HG03060 (cell line): Measurements from ENCODE around the gene OR5A2.
A peak's percentile ranks its signal among the peaks of the same experiment; 100 is the strongest.
"Not testable (repeated sequence)": the region's sequence is repeated elsewhere in the genome, so short reads cannot be mapped to it uniquely, and the experiment has no call there.

Experiments used
- ATAC-seq: cut with Tn5 transposase; IDR thresholded peaks from one replicate; pipeline ENCODE4 v1.9.1; 2021; ENCODE audit warnings: low read depth, moderate number of reproducible peaks; ENCODE audit not compliant: unreplicated experiment

OR5A2 gene, protein sequence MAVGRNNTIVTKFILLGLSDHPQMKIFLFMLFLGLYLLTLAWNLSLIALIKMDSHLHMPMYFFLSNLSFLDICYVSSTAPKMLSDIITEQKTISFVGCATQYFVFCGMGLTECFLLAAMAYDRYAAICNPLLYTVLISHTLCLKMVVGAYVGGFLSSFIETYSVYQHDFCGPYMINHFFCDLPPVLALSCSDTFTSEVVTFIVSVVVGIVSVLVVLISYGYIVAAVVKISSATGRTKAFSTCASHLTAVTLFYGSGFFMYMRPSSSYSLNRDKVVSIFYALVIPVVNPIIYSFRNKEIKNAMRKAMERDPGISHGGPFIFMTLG

DNA sequence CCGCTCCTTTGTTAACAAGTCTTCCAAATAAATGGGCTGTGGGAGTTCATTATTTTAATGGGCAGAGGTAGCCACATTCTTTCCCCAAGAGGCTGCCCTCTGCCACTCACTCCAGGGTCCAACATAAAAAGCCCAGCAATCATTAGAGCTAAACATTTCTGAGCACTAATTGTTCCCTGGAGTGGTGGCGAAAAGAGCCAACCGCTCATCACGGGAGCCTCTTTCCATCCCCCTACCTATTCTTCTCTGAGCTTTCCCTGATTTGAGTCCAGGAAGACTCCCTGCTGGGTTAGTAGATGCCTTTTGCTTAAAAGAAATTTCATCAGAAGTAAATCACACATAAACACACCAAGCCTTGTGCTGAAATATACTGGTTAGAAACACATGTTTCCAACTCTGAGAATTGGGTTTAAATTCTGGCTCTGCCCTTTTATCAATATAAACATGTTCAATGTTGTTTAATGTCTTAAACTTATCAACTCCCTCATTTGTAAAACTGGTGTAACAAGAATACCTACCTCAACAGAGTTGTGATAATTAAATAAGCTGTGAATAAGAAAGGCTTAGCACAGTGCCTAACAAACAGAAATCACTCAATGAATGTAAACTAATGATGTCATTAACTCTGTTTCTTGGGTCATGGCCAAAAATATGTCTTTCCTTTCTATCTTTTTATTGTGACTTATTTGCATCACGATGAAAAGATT is at the start of gene OR5A2:
TSS of gene OR5A2 (minus strand) at position 53 of the 707 bp plus-strand sequence. CDS start 3,460 bp downstream, outside the sequence.
- ATAC-seq = no peak

DNA sequence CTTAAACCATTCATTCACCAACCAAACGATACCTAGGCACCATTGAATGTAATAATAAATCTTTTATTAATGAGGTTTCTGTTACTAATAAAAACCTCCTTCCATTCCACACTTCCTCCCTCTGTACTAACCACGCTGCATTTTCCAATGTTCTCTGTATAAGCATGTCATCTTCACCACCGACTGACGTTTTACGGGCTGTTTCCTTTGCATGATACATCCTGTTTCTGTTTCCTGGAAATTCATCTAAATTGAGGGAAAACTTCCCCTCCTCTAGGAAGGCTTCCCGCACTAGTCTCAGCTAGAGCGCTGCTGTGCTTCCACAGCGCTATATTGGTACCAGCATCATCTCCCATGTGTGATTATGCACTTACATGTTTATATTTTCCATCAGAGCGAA is 49.0 kb upstream of the OR5A2 start:
- no peak for ATAC-seq

DNA sequence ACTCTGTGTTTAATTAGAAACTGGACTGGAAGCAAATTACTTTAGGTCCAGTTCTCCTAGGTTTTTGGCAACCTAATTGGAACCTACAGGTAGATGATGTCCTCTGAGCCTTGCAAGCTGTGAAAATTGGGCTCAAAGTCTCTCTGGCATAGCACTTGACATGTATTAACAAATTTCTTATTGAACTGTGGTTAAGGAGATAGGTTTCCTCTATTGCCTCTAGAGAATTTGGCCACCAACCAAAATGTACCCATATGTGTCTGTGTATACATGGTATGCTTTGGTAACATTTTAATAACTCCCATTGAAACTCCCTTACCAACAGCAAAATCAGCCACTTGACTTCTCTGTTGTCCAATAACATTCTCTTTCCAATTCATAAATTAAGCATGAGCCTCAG is 46.8 kb upstream of the OR5A2 start, which contains the start of gene OR4D10:
TSS of gene OR4D10 (plus strand) at position 301 of the 400 bp plus-strand sequence. CDS start 4,115 bp downstream, outside the sequence.
- ATAC-seq = no peak

DNA sequence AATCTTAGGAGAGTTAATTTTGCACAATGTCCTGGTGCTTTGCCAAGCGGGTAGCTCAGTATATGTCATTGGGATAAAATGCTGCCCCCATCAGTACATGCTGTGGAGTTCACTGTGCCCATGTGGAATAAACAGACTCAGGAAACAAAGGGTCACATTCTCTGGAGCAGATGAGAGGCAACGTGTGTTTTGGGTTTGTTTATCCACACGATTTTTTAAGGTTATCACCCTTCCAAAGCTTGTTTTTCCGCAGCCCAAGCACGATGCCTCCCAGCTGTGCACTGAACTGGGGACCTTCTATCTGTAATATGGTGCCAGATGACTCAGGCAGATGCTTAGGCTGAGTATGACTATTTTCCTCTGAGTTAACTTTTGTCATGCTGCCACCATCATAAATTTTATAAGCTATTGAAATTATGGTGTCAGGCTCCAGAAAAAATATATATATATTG is 37.0 kb upstream of the OR5A2 start:
- no peak for ATAC-seq

DNA sequence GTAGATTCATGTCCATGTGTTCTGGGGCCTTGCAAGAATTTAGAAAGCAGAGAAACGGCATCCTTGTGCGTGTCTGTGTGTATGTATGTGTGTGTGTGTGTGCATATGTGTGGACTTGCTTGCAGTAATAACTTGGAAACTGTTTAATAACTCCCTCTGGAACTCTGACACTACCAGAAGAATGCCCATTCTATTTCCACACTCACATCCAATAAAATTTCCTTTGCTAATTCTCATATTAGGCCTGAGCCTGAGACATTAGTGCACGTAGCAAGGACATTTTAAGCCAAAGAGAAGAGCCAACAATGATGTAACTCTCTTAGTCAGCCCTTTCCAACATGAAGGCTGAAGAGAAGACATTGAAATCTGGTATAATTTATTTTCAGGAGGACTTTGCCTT is 33.7 kb upstream of the OR5A2 start:
- ATAC-seq = no peak

DNA sequence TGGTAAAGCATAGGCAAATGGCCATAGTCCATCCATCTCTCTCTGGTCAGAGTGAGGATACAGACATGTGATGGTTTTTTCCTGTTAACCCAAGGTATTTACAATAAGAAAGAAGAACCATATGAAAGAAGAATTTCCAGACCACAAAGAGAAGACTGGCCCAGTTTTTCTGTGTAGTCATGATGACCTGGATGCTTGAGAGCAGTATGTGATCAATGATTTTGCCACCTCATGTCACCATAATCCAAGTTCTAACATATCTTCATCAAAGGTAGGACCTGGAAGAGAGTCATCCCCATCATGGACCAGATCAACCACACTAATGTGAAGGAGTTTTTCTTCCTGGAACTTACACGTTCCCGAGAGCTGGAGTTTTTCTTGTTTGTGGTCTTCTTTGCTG is 30.4 kb upstream of the OR5A2 start, which contains the start of gene OR4D6:
TSS of gene OR4D6 (plus strand) at position 301 of the 400 bp plus-strand sequence. CDS start at position 301, 0 bp downstream.
- ATAC-seq = no peak

DNA sequence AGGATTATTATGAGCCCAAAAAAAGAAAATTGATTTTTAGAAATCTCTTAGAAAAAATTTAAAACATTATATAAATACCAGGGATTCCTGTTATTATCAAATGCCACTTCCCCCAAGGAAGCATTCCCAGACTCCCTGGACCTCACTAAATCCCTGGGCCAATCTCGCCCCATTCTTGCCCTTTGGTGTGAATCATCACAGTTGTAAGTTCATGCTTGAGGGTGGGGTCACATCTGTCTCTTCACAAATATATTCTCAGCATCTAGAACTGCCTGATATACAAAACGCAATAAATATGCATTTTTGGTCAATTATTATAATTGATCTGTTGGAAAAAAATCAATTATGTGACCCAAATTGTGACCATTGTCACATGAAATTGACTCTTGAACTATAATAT is 22.3 kb upstream of the OR5A2 start:
- no peak for ATAC-seq

DNA sequence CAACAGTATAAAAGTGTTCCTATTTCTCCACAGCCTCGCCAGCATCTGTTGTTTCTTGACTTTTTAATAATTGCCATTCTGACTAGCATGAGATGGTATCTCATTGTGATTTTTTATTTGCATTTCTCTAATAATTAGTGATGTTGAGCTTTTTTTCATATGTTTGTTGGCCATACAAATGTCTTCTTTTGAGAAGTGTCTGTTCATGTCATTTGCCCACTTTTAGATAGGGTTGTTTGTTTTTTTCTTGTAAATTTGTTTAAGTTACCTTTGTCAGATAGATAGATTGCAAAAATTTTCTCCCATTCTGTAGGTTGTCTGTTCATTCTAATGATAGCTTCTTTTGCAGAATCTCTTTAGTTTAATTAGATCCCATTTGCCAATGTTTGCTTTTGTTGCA is 19.4 kb upstream of the OR5A2 start:
- ATAC-seq = not testable (repeated sequence)

DNA sequence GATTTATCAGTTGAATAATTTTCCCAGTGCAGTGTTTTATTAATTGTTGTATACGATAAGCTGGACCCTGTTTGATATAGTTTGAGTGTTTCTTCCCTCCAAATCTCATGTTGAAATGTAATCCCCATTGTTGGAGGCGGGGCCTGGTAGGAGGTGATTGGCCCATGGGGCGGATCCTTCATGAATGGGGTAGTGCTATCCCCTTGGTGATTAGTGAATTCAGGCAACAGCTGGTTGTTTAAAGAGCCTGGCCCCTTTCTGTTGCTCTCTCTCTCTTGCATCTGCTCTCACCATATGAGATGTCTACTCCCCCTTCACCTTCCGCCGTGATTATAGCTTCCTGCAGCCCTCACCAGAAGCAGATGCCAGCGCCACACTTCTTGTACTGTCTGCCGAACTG is 11.6 kb upstream of the OR5A2 start:
- no peak for ATAC-seq

DNA sequence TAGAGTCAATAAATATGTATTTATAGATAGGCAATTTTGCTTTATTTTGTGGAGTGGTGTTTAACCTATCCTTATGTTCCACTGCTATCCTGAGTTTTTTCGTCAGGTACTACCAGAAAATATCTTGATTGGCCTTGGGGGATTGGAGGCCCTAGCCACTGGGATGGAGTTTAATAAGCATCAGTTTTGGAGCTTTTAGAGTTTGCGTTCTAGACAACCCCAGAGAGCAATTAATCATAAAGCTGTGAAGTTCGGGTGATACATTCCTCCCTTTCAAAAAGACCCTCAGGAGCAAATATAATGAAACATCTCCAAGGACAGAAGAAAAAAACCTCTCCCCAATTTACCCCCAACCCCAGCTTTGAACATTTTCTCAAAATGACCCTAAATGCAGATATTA is 10.0 kb upstream of the OR5A2 start, which contains the start of gene OR5A1:
TSS of gene OR5A1 (plus strand) at position 301 of the 400 bp plus-strand sequence. CDS start 6,700 bp downstream, outside the sequence.
- no peak for ATAC-seq

DNA sequence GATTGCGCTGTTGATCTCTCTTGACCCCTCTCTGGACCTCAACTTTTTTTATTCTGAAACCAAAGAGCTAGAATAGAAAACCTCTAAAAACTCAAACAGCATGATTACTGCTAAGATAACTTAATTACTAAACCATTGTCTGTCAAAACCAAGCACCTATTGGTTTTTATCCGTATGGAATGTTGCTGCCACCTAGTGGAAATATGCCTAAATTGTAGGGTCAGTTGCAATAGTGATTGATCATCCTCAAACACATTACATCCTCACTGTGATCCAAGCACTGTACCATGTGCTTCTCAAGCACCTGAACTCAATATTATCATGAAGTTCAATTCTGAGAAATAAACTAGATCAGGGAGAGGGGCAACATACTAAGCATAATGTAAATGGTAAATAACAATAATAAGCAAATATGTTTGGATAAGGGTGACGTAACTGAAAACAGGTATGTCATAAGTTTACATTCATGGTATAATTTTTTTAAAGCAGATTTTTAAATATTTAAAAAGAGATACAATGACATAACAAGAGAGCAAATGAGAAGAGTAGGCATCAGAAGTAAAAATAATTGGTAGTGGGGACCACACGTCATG is 3.8 kb upstream of the OR5A2 start:
- peak; percentile 63 for ATAC-seq

DNA sequence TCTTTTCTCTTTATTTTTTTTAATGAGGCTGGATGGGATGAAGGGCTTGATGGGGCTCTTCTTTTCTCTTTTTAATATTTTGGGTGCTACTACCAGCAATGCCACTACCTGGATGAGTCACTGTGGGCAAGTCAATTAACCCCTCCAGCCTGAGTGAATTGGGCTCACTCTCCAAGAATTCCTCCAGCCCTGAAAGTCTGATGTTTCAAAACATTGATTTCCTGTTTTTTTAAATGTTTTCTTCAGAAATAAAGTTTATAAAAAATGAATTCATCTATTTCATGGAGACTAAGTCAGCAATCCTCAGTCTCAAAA is 812 bp upstream of the OR5A2 start:
- no peak for ATAC-seq

DNA sequence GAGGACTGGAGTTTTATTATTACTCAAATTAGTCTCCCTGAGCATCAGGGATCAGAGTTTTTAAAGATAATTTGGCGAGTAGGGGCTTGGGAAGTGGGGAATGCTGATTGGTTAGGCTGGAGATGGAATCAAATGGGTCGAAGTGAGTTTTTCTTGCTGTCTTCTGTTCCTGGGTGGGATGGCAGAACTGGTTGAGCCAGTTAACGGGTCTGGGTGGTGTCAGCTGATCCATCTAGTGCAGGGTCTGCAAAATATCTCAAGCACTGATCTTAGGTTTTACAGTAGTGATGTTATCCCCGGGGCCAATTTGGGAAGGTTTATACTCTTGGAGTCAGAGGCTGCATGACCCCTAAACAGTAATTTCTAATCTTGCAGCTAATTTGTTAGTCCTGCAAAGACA is 1.1 kb downstream of the OR5A2 start:
- ATAC-seq = no peak

DNA sequence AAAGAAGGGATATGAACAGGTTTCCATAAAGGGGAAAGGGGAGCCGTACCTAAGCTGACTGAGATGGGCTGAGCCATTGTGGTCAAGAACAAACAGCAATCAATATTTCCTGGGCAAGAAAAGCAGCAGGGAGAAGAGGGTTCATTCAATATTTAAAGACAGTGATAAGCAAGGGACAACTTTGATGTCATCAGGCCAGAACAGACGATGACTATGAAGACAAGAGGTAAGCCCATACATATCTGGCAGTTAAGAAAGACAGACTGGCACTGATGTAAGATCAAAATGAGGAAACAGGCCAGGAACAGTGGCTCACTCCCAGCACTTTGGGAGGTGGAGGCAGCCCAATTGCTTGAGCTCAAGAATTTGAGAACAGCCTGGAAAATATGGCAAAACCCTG is 2.4 kb downstream of the OR5A2 start:
- no peak for ATAC-seq

DNA sequence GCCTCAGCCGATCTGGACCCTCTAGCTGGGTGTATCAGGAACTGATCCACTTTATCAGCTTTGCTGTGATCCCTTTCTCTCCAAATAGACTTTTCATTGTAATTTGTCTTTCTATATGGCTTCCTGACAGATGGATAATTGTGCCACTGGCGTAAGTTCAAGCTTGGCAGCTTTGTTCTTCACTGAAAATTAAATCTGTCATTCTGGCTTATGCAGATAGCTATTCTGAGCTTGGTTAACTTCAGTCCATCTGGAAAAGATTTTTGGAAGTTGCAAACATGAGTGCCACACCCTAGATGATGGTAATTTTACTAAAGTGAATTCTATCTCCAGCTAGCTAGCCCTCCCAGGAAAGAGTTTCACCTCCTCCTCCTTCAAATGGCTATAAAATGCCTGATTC is 8.1 kb downstream of the OR5A2 start:
- ATAC-seq = no peak

DNA sequence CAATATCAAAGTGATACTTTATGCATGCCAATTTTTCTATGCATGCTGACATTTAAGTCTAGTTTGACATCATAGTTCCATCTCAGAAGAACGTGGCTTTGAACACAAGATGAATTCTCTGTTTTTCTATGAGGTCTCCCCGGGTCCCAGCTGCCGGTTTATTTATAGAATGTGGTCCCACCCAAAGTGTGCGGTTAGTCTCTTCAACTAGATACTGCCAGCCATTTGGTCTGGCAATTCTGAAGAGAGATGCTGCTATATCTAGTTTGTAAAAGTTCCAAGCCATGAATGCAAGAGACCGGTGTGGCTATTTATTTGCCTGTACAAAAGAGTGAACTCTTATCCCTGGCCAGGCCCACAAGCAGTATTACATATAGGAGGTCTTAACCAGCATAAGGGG is 9.2 kb downstream of the OR5A2 start:
- ATAC-seq = no peak

DNA sequence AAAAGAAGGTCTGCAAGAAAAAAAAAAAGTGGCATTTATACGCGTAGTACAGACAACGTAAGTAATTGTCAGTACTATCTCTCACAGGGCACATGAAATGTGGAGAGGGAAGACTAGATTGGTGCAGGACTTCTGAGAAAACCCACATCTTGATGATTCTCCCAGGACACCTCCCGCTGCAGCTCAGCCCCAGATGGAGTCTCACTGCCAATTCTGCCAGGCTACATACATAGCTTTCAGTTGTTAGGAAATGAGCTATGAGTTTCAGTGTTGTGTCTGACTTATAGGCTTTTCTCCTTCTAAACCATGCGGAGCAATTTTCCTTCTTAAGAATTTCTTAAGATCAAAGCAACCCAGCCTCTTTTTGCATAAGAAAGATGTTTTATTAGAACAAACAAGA is 9.6 kb downstream of the OR5A2 start:
- ATAC-seq = no peak

DNA sequence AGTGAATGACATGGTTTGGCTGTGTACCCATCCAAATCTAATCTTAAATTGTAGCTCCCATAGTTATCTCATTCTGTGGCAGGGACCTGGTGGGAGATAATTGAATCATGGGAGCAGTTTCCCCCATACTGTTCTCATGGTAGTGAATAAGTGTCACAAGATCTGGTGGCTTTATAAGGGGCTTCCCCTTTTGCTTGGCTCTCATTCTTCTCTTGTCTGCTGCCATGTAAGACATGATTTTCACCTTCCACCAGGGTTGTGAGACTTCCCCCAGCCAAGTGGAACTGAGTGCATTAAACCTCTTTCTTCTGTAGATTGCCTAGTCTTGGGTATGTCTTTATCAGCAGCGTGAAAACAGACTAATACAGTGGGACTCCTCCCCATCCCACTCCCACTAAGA is 11.1 kb downstream of the OR5A2 start:
- no peak for ATAC-seq

DNA sequence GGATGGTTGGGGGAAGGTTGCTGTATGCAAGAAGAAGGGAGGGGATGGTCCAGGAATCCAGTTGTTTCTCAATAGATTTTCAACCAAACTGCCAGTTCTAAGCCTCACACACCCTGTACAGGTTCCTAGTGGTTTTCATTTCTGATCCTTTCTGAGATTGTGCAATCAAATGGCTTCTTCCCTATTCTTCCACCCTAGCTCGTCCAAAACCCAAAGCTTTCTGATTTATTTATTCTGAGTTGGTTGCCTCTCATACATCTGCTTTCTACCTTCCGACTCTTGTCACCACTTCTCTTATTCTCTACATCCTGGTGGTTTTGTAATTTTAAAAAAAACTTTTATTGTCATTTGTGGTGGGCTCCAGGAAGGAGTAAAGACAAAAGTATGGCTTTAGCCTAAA is 12.6 kb downstream of the OR5A2 start:
- no peak for ATAC-seq

DNA sequence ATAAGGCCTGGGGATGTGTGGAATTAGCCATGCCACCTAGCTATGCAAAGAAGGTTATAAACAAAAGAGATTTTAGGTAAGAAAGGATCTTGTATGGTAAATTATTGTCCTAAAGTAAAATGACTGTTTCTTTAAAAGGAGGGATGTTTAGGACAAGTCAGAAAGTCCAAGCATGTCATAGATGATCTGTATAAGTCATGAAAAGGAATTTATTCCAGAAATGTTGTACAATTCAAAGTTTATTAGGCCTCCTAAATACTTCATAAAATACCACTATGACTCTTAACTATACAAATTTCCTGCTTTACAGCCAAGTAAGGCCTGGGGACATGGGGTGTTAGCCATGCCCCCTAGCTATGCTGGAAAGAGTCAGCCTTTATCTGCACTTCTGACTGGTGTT is 22.7 kb downstream of the OR5A2 start:
- ATAC-seq = no peak

DNA sequence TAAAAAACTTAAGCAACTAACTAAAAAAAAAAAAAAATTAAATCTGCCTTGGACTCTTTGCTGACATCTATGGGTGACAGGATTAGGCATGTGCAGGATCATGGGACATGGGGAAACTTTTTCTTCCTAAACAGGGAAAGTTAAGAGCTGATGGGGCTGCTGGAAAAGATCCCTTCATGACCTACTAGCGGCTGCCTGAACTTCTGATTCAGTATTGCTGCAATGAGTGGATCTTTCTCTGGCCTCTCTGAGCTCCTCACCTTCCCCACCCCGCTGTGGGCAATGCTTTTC is 25.0 kb downstream of the OR5A2 start:
- no peak for ATAC-seq
